Measurements from ENCODE around the gene TAS2R40. TPM values are rescaled to one million over a fixed set of nuclear protein-coding genes. Genes with fewer than 3 reads are reported as not detected.

Gene TAS2R40
- total and polyA plus RNA-seq, 2 donors from 2014 or later: not detected

DNA sequence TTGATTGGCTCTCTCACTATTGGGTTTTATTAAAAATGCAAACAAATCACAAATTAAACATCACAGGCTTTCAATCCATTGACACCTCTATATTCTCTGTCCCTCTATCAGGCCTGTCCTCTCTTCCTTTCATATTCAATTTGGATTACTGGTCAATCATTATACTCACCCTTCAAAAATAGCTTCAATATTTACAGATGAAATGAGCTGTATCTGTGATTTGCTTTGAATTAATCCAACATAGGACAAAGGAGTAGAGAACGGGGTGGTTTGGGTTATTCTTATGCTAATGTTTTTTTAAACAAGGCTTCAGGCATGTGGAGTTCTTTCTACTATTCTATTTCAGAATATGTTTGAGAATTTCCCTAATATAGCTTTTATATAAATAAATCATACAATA lies 36.3 kb upstream of the TAS2R40 start:
- no peak for FAIRE-seq
- H3K4me3 ChIP-seq (ENCODE audit: low read length in 3 of 3): no peak overlapping the region
- intact Hi-C loops (cut with DNase I): no loop called here
- no peaks in the 10 kb centered on the region for H3K4me1 ChIP-seq (ENCODE audit: control insufficient read depth in 2 of 3, insufficient read depth in 2 of 3, low read depth in 1 of 3, low read length in 3 of 3)
- H3K27me3 ChIP-seq (ENCODE audit: control insufficient read depth, insufficient read depth, low read length): no peaks in the 10 kb centered on the region
- no peak for DNase-seq
- H3K27ac ChIP-seq (ENCODE audit: low read depth in 2 of 2, low read length in 2 of 2): no peak overlapping the region
- H3K36me3 ChIP-seq (ENCODE audit: control insufficient read depth in 2 of 3, insufficient read depth in 3 of 3, low read length in 3 of 3): no peaks in the 10 kb centered on the region
- no peak overlapping the region for H3K9ac ChIP-seq (ENCODE audit: low read length in 3 of 3)
- TF ChIP-seq, protein P1, sequence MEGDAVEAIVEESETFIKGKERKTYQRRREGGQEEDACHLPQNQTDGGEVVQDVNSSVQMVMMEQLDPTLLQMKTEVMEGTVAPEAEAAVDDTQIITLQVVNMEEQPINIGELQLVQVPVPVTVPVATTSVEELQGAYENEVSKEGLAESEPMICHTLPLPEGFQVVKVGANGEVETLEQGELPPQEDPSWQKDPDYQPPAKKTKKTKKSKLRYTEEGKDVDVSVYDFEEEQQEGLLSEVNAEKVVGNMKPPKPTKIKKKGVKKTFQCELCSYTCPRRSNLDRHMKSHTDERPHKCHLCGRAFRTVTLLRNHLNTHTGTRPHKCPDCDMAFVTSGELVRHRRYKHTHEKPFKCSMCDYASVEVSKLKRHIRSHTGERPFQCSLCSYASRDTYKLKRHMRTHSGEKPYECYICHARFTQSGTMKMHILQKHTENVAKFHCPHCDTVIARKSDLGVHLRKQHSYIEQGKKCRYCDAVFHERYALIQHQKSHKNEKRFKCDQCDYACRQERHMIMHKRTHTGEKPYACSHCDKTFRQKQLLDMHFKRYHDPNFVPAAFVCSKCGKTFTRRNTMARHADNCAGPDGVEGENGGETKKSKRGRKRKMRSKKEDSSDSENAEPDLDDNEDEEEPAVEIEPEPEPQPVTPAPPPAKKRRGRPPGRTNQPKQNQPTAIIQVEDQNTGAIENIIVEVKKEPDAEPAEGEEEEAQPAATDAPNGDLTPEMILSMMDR (IDR thresholded peaks at IDR 0.05; ENCODE audit: borderline replicate concordance, extremely low read depth, insufficient read depth): no peak
- H3K9me3 ChIP-seq (ENCODE audit: control insufficient read depth in 2 of 3, insufficient read depth in 1 of 3, low read length in 3 of 3): no peaks in the 10 kb centered on the region

DNA sequence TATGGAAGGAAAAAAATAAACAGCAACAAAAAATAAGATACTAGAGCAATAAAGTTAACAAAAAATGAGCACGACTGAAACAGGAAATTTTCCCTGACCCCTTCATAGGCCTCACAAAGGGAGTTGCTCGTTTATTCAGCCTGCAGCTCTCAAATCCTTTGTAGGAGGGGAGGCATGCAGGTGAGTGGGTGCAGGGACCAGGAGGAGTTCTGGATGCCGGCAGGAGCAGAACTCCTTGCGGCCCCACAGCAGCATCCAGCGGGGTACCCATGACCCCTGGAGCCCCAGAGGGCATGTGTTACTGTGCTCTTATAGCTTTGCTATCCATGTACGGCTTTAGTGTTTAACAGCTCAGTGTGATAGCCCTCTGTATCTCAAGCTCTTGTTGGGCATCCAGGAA lies 32.8 kb upstream of the TAS2R40 start:
- H3K27ac ChIP-seq (ENCODE audit: low read depth in 2 of 2, low read length in 2 of 2): no peak overlapping the region
- H3K9ac ChIP-seq (ENCODE audit: low read length in 3 of 3): no peak overlapping the region
- intact Hi-C loops (cut with DNase I): no loop called here
- H3K4me1 ChIP-seq (ENCODE audit: control insufficient read depth in 2 of 3, insufficient read depth in 2 of 3, low read depth in 1 of 3, low read length in 3 of 3): no peaks in the 10 kb centered on the region
- H3K36me3 ChIP-seq (ENCODE audit: control insufficient read depth in 2 of 3, insufficient read depth in 3 of 3, low read length in 3 of 3): no peaks in the 10 kb centered on the region
- H3K27me3 ChIP-seq (ENCODE audit: control insufficient read depth, insufficient read depth, low read length): no peaks in the 10 kb centered on the region
- H3K4me3 ChIP-seq (ENCODE audit: low read length in 3 of 3): no peak overlapping the region
- FAIRE-seq: no peak
- TF ChIP-seq, protein P1 (IDR thresholded peaks at IDR 0.05; ENCODE audit: borderline replicate concordance, extremely low read depth, insufficient read depth): no peak
- no peak for DNase-seq
- H3K9me3 ChIP-seq (ENCODE audit: control insufficient read depth in 2 of 3, insufficient read depth in 1 of 3, low read length in 3 of 3): no peaks in the 10 kb centered on the region

DNA sequence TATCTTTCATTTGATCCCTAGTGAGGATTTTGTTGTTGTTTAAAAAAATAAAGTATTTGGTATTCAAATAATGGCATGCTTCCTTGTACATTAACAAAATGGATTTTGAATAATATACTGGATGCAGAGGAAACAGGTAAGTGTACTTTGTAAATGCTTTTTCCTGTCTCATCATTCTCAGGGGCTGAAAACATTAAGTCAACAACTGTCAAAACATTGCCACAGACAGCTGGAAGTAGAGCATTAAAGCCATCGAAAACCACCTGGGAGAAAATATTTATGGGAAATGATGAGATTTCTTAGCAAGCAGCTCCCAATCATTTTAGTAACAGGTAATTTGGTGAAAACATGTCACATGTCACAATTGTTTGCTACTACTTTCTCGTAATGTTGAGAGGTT lies 28.0 kb upstream of the TAS2R40 start:
- Histone ChIP-seq H3K4me1 (ENCODE audit: control insufficient read depth in 2 of 3, insufficient read depth in 2 of 3, low read depth in 1 of 3, low read length in 3 of 3) (no peaks in the 10 kb centered on the region), H3K9me3 (ENCODE audit: control insufficient read depth in 2 of 3, insufficient read depth in 1 of 3, low read length in 3 of 3) (no peaks in the 10 kb centered on the region), H3K27me3 (ENCODE audit: control insufficient read depth, insufficient read depth, low read length) (no peaks in the 10 kb centered on the region), H3K27ac (ENCODE audit: low read depth in 2 of 2, low read length in 2 of 2) (no peak overlapping the region), H3K4me3 (ENCODE audit: low read length in 3 of 3) (no peak overlapping the region), H3K36me3 (ENCODE audit: control insufficient read depth in 2 of 3, insufficient read depth in 3 of 3, low read length in 3 of 3) (no peaks in the 10 kb centered on the region), H3K9ac (ENCODE audit: low read length in 3 of 3) (no peak overlapping the region)
- FAIRE-seq (no peak), DNase-seq (no peak)
- intact Hi-C loops (cut with DNase I): no loop called here
- TF ChIP-seq, protein P1 (IDR thresholded peaks at IDR 0.05; ENCODE audit: borderline replicate concordance, extremely low read depth, insufficient read depth): no peak

GRCh38 chr7:143199040-143199439 lies 22.8 kb upstream of the TAS2R40 start:
- no peak for DNase-seq
- no peak overlapping the region for H3K4me3 ChIP-seq (ENCODE audit: low read length in 3 of 3)
- intact Hi-C loops (cut with DNase I): no loop called here
- no peak for FAIRE-seq
- no peak overlapping the region for H3K9ac ChIP-seq (ENCODE audit: low read length in 3 of 3)
- H3K27ac ChIP-seq (ENCODE audit: low read depth in 2 of 2, low read length in 2 of 2): no peak overlapping the region
- H3K27me3 ChIP-seq (ENCODE audit: control insufficient read depth, insufficient read depth, low read length): no peaks in the 10 kb centered on the region
- no peaks in the 10 kb centered on the region for H3K9me3 ChIP-seq (ENCODE audit: control insufficient read depth in 2 of 3, insufficient read depth in 1 of 3, low read length in 3 of 3)
- TF ChIP-seq, protein P1 (IDR thresholded peaks at IDR 0.05; ENCODE audit: borderline replicate concordance, extremely low read depth, insufficient read depth): no peak
- H3K4me1 ChIP-seq (ENCODE audit: control insufficient read depth in 2 of 3, insufficient read depth in 2 of 3, low read depth in 1 of 3, low read length in 3 of 3): no peaks in the 10 kb centered on the region
- no peaks in the 10 kb centered on the region for H3K36me3 ChIP-seq (ENCODE audit: control insufficient read depth in 2 of 3, insufficient read depth in 3 of 3, low read length in 3 of 3)
